Activated T-cell treated with anti-CD3 and anti-CD28 coated beads for 4 hours (primary cell): ENCODE results near the gene LRRN2.
"Not testable (repeated sequence)": the region's sequence is repeated elsewhere in the genome, so short reads cannot be mapped to it uniquely, and the experiment has no call there.

Source experiments
- DNase-seq: peaks from one replicate; pipeline ENCODE4 v3.0.0-alpha.2; 2020

The LRRN2 gene

GRCh38 chr1:204571128-204571527 lies 114.4 kb downstream of the LRRN2 start:
- DNase-seq, result no peak

- not testable (repeated sequence) for DNase-seq
Observed at GRCh38 chr1:204570021-204570420, 115.5 kb downstream of the LRRN2 start.

DNA sequence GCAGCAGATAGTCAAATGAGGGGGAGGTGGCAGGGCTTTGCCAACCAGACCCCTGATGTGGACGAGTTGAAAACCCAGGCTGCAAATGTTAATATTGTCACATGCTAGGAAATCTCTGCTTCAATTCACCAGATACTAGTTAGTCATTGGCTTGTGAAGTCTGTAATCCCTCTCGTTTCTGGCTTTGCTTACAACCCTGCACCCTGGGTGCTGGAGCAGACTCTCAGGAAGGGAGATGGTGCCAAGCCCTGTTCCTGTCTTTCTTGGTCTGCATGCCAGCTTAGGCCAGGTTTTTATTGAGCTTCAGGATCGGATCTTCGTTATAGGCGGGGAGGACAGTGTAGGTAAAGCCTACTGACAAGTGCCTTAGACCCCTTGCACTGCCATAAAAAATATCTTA lies 116.1 kb downstream of the LRRN2 start:
- DNase-seq, result no peak

GRCh38 chr1:204568576-204569315 lies 116.8 kb downstream of the LRRN2 start:
- DNase-seq, result no peak
